Mucosa of gallbladder (tissue), 1 donor: Measurements from ENCODE around the gene ACR. TPM values are rescaled to one million over a fixed set of nuclear protein-coding genes. Genes with fewer than 3 reads are reported as not detected.

Source experiments
- DNase-seq: peaks from one replicate; pipeline ENCODE4 v3.0.0-alpha.2; 2020; ENCODE audit warnings: low spot score
- total RNA-seq: library from RNA; stranded (reverse); gene quantifications from one replicate; pipeline ENCODE4 v1.2.1, GENCODE V29; 2021
- donor health status: DM: no; HTN: no; CAD: no.

ACR gene
- total RNA-seq, 1 donor from 2014 or later: 0.92 TPM

DNA sequence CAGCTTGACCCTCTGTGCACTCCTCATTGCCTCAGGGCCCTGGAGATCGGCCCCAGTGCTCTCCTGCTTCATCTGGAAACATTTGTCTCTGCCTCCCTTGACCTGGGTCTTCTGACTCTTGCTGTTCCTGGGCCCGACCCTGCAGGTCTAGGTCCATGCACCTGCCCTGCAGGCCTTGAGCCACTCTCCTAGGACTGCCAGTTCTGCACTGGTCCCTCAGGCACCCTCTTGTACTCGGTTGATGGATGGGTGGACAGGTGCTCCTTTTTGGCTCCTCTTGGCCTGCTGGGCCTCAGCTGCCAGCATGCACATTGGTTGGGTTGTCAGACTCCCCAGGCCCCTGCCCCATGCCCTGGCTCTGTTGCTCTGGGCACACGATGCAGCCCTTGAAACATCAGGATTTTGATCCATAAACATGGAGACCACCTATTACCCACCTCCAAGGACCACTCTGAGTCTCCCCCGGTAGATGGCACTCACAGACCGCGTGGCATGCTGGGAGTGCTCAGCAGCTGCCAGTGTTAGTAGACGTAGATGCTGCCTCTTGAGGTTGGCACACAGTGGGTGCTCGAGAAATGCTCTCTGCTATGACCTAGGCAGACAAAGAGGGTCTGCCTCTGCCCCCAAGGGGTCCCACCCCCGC is 20.2 kb upstream of the ACR start:
- DNase-seq: no peak

DNA sequence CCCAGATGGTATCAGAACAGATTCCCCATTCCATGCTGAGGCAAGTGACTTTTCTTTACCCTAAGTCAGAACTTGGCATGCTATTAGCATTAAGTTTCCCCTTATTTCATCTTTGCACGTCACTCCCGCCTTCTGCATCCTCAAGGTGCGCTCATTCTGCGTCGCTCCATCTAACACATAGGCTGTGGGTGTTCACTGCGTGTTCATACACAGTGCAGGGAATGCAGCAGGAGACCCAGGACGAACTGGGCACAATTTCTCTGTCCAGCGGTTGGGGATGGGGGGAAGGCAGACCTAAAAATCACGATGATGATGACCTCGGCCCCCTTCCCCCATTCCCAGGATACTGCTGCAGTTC is 19.7 kb upstream of the ACR start:
- DNase-seq: no peak

DNA sequence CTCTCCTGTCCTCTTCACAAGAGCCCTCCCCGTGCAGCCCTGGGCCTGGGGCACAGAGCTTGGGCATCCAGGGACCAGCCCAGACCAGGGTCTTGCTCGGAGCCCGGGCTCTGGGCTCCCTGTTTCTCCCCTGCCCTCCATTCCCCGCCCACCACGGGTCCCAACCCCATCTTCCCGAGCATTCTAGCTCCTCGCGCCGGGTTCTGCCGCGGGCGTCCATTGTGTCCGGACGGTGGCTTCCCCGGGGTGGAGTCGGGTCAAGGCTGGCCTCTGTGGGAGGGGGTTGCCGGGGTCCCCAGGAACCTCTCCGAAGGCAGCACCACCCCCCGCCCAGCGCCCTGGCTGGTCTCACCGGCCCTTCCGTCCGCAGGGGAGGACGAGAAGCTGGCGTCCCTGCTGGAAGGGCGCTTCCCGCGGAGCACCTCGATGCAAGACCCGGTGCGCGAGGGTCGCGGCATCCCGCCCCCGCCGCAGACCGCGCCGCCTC is 18.1 kb upstream of the ACR start:
- no peak for DNase-seq

DNA sequence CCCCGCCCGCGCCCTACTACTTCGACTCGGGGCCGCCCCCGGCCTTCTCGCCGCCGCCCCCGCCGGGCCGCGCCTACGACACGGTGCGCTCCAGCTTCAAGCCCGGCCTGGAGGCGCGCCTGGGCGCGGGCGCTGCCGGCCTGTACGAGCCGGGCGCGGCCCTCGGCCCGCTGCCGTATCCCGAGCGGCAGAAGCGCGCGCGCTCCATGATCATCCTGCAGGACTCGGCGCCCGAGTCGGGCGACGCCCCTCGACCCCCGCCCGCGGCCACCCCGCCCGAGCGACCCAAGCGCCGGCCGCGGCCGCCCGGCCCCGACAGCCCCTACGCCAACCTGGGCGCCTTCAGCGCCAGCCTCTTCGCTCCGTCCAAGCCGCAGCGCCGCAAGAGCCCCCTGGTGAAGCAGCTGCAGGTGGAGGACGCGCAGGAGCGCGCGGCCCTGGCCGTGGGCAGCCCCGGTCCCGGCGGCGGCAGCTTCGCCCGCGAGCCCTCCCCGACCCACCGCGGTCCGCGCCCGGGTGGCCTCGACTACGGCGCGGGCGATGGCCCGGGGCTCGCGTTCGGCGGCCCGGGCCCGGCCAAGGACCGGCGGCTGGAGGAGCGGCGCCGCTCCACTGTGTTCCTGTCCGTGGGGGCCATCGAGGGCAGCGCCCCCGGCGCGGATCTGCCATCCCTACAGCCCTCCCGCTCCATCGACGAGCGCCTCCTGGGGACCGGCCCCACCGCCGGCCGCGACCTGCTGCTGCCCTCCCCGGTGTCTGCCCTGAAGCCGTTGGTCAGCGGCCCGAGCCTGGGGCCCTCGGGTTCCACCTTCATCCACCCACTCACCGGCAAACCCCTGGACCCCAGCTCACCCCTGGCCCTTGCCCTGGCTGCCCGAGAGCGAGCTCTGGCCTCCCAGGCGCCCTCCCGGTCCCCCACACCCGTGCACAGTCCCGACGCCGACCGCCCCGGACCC is 17.4 kb upstream of the ACR start:
- DNase-seq: no peak

DNA sequence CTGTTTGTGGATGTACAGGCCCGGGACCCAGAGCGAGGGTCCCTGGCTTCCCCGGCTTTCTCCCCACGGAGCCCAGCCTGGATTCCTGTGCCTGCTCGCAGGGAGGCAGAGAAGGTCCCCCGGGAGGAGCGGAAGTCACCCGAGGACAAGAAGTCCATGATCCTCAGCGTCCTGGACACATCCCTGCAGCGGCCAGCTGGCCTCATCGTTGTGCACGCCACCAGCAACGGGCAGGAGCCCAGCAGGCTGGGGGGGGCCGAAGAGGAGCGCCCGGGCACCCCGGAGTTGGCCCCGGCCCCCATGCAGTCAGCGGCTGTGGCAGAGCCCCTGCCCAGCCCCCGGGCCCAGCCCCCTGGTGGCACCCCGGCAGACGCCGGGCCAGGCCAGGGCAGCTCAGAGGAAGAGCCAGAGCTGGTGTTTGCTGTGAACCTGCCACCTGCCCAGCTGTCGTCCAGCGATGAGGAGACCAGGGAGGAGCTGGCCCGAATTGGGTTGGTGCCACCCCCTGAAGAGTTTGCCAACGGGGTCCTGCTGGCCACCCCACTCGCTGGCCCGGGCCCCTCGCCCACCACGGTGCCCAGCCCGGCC is 16.7 kb upstream of the ACR start:
- no peak for DNase-seq

DNA sequence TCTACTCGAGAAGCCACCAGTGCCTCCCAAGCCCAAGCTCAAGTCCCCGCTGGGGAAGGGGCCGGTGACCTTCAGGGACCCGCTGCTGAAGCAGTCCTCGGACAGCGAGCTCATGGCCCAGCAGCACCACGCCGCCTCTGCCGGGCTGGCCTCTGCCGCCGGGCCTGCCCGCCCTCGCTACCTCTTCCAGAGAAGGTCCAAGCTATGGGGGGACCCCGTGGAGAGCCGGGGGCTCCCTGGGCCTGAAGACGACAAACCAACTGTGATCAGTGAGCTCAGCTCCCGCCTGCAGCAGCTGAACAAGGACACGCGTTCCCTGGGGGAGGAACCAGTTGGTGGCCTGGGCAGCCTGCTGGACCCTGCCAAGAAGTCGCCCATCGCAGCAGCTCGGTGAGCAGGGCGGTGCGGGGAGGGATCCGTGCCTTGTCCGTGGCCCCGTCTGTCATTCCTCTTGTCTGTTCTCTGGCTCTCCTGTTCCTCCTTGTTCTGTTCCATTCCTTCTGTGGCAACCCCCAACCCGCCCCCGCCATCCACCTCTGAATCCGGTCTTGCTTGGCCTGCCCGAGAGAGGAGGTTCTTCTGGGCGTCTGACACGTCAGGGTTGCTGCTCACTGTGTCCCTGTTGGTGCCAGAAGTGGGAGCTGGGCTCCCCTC is 15.8 kb upstream of the ACR start:
- DNase-seq: no peak

DNA sequence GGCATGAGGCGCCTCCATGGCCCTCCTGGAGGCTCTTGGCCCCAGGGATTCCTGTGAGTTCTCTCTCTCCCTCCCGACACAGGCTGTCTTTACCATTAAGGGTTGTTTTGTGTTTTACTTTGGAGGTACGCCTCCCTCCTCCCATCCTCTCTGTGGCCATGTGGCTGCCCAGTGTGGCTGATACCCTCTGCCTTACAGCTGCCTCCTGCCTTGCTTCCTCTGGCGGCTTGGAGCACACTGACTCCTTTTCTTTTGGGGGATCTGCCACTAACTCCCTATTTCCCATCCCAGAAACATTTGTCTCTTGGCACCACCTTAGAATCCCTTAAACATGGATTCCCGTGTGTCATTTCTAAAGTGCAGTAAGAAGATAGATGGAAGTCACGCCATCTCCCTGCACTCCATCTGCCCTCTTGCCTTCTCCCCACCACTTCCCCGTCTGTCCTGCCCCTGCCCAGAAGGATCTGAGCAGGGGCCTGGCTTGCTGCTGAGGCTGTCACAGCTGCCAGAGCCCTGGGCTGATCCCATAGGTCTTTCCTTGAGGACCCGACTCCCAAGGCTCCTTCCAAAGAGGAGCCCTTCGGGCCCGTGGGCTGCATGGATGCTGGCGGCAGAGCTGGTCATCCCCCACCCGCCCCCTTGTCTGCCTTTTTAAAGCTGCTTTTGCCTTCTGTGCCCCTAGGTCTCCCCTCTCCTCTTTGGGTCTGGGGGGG is 15.1 kb upstream of the ACR start:
- no peak for DNase-seq

DNA sequence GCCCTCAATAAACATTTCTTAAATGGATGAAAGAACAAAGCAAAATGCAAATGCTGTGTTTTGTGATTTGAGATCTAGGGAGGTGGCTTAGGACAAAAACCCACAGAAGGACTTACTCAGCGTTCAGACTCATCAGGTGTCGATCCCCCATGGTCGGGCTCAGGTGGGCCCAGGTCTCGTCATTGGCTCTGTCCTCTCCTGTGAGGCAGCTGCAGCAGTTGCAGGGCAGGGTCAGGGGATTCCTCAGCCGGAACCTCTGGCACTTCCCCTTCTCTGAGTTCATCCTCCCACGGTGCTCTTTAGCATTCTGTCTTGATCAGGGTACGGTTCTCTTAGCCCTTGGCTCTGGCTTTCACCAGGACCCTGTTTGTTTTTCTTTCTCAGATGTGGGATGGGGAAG is 14.0 kb upstream of the ACR start:
- no peak for DNase-seq

DNA sequence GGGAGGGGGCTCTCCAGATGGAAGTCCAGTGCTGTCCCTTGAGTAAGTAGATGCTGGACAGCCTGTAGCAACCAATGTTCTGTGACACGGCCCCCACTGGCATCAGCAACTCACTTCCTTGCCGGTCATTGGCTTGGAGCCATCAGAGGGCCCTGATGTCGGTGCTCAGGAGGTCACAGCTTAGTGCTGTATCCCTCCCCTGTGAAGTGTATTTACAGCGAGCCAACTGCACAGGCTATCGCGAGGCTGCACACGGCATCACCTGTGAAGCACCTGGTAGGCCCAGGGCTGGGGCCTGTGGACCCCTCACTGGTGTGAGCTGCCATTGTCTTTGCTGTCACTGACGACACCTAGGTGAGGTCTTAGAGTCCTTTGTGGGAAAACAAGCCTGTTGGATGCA is 13.4 kb upstream of the ACR start:
- DNase-seq: no peak

DNA sequence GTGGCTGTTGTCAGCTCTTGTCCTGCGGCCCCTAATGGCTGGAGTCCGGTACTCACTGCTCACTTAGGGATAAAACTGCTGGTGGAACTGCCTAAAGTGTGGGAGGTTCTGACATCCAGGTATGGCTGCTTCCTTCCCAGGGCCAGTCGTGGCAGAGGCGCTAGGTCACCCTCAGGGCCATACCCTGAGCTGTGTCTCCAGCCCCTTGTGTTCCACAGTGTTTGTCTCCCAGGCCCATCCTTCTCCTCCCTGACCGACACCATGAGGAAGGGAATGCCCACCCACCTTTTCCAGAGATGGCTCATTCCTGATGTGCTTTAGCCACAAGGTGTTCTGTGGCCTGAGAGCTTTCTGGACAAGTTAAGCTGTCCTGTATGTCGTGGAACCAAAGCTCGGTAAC is 12.4 kb upstream of the ACR start:
- DNase-seq: no peak

DNA sequence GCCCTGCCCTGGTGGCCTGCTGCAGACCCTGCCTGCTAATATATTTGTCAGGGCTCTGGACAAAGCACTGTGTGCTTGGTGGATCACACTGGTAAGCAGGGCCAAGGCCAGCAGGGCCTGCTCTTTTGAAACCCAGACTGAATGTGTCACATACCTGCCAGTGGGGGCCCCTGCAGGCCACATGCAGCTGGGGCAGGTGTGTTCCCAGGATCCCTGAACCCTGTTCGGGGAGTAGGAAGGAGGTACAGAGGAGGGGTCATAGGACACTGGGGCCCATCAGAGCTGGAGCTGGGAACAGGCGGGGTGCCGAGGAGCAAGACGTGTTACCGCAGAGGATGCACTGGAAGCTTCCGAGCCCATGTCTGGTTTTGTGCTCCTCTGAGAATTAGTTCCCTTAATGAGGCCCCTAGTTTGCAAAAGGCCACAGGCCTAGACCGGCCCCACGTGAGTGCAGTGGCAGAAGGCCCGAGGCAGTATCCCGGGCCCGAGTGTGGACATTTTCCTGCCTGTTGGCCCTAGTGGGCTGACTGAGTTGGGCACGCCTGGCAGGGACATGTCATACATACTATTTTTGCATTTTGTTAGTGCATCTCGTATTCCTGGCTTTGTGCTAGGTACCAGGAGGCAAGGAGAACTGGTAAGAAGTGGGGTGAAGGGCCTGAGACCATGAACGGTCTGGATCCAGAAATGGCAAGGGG is 11.2 kb upstream of the ACR start:
- no peak for DNase-seq

DNA sequence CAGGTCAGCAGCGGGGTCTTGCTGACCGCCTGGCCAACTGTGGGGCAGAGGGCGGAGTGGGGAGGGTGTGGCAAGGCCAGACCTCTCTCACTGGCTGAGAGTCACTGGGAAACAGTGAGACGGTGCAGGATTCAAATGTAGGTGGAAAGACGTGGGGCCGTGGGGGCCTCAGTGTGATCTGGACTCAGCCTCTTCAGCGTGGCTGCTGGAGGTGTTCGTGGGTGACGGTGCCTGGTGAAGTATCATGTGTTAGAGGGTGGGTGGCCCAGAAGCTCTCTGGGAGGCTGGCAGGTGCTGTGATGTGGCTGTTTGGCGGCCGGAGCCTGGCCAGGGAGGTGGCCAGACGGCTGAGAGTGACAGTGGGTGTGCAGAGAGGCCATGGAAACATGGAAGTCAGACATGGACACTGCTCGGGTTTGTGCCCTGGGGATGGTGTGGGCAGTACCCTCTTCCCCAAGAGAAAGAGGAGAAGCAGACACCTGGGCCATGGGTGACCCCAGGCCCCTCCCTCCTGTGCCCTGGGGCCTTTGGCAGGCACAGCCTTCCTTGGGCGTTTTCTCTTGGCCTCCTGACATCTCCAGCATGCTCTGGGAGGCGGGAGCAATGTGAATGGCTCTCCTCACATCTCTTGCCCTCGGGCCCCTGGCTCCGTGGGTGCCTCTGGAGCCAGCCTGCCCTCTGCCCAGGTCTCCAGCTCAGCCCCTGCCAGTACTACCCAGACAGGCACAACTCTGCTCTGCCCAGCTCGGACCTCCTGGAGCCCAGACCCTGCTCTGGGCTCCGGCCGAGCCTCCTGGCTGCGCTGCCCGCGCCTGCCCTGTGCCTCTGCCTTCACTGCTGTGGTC is 10.1 kb upstream of the ACR start:
- DNase-seq: no peak

DNA sequence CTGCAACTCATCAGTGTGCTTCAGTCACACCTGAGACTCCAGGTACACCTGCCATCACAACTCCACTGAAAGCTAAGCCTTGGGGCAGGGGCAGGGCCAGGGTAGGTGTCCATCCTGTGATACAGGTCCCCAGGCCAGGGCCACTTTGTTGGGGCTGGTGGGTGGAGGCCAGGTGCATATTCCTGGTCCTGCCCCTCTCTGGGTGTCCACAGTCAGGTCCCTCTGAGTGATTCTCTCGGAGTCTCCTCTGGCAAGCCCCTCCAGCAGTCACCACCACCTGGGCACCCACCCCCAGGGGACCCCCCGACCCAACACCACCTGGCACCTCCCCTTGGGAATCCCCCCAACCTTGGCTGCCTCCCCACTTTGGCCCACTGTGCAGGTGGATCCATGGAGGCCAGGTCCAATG is 9.5 kb upstream of the ACR start:
- no peak for DNase-seq

DNA sequence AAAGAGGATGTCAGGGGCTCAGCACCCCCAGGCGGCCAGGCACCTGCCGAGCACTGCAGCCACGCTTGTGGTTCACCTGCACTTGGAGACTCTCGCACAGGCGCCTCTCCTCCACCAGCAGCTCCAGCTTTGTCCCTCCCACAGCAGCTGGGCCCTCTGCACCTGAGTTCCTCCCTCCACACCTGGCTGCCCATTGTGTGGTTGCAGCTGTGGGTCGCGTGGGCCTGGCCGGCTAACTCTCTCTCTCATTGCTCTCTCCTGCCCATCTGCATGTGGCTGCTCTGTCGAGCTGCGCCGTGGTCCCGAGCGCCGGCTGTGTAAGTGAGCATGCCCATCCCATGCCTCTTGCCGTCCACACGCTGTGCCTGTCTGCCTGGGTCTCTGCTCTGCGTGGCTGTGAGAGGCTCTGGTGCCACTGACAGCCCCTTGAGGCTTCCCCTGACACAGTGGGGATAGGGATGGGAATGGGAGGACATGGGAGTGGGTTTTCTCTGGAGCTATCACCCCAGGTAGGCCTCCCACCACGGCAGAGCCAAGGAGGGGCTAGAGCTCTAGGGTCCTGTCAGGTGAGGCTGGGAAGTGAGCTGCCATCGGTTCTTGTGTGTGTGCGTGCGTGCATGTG is 8.5 kb upstream of the ACR start:
- no peak for DNase-seq

DNA sequence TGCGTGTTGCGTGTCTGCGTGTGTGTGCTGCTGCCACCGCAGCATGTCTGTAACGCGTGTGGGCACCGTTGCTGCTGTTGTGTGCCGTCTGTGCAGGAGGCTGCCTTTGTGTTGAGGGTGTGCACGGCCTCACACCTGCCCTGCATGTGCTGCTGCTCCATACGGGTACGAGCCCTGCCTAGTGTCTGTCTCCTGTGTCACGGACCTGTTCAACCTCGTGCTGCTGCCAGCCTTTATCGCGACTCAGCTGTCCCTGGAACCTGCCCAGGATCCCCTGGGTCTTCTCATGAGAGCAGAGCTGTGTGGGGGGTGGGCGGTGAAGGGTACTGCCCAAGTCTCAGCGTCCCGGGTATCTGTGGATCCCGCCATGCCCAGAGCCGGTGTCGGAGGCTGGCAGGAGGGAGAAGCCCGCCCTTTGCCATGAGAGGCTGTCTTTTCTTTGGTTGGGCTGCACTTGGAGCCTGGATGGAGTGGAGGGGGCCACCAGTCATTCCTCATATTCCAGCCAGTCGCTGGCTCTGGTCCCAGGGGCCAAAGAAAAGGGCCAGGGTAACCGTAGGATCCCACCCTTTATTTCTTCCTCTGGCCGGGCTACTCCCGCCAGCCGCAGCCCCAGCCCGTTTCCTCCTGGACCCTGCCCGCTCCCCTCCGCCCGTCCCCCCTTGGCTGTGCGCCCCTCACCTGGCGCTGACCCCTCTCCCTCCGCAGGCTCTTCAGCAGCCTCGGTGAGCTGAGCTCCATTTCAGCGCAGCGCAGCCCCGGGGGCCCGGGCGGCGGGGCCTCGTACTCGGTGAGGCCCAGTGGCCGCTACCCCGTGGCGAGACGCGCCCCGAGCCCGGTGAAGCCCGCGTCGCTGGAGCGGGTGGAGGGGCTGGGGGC is 7.8 kb upstream of the ACR start:
- no peak for DNase-seq

DNA sequence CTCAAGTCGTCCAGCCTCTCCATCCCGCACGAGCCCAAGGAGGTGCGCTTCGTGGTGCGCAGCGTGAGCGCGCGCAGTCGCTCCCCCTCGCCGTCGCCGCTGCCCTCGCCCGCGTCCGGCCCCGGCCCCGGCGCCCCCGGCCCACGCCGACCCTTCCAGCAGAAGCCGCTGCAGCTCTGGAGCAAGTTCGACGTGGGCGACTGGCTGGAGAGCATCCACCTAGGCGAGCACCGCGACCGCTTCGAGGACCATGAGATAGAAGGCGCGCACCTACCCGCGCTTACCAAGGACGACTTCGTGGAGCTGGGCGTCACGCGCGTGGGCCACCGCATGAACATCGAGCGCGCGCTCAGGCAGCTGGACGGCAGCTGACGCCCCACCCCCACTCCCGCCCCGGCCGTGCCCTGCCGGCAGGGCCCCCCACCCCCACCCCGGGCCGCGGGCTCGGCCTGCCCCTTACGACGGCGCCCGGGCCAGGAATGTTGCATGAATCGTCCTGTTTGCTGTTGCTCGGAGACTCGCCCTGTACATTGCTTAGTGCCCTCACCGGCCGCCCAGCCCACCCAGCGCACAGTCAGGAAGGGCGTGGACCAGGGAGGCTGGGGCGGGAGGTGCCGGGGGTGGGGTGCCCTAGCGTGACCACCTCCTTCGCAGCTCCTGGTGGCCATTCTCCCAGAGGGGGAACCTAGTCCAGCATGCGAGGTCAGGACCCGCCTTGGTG is 6.9 kb upstream of the ACR start:
- no peak for DNase-seq

DNA sequence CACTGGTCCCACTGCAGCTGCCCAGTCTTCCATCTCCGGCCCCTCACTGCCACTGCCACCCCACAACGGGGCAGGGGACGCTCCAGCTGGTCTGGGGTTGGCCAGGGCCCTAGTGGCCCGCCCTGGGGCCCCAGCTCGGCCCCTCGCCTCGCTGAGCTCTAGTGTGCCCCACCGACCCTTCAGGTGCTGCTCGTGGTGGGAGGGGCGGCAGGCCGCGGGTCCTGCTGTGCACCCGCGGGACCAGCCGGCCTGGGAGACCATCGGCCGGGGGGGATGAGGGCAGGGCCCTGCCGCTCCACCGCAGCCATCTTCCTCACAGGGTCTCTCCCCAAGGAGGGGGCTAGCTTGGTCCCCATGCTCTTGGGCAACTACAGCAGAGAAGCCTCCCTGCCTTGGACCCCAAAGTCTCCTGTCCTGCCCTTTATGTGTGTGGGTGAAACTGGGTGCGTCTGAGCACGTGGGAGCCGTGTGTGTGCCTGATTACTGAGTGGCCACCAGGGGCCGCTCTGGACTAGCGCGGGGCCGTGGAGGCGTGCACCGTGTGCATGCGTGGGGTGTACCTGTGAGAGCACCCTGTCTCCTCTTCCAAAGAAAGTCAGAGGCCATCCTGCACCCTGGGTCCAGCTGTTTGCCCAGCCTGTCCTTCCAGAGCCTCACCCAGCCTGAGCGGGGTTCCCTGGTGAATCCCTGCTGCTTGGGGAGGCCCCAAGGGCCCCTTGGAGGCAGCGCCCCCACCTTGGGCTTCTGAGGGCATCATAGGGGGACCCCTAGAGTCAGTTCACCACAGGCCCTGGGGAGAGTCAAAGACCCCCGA is 6.0 kb upstream of the ACR start:
- DNase-seq: no peak
